GM18868 (cell line): ENCODE data around the gene GTPBP1.

Source experiments
- ATAC-seq: cut with Tn5 transposase; IDR thresholded peaks from one replicate; pipeline ENCODE4 v1.9.1; 2021; ENCODE audit warnings: mild to moderate bottlenecking, moderate library complexity; ENCODE audit not compliant: unreplicated experiment

The GTPBP1 gene

DNA sequence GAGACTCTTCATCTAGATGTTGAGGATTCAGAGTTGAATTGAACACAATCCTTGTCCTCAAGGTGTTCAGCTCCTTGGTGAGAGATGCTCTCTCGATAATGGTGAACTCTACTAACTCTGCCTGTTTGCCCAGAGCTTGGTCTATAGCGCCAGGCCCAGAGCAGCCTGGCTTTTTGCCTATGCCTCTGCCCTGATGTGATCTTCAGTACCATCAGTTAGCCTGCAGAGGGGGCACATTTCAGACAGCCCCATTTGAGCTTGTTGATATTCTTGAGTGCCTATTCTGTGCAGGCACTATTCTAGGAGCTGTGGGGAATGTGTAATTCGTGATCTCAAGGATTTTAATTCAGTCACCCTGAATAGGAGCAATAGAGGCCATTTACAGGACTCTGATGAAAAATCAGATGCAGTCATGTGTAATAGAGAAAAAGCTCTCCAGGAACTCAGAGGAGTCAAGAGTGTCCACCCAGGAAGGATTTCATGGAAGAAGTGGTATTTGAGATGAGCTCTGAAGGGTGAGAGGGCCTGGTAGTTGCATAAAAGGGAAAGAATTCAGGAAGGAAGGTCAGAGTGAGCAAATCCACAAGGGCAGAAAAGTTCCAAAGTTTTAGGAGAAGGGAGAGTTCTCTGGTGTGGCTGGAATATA is 19.3 kb downstream of the GTPBP1 start:
- ATAC-seq, result no peak

GRCh38 chr22:38725900-38726655 is 20.3 kb downstream of the GTPBP1 start:
- ATAC-seq, result no peak

- ATAC-seq, result no peak
Measured at GRCh38 chr22:38727123-38727522, 21.4 kb downstream of the GTPBP1 start.

DNA sequence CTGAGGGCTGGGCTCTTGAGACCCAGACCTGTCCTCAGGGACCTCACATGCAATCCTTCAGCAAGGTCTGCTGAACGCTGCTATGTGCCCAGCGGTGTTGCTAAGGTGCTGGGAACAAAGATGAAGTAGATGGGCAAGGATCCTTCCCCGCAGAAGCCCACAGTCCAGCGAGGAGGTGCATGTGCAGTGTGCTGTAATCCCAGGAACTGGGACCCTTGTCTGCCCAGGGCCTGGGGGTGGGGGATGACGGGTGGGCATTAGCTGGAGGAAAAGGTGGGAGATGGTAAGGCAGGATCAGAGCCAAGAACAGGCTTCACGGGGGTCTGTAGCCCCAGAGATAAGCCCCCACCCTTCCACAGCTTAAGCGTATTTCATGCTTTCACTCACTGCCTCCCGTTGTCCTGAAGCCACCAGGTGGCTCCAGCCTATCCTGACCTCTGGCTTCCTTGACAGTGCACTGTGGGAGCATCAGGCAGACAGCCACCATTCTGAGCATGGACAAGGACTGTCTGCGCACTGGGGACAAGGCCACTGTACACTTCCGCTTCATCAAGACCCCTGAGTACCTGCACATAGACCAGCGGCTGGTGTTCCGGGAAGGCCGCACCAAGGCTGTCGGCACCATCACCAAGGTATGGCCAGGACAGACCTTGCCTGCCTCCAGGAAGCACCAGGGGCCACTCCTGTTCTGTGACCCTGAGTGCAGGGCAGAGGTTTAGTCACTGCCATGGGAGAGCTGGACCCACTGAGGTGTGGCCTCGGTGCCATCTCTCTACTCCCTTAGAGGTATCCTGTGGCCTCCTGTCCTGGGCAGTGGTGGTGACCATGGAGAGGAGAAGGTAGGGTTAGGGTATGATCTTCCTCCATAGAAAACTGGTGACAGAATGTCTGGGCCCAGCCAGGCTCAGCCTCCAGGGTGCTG is 22.0 kb downstream of the GTPBP1 start:
- no peak for ATAC-seq

DNA sequence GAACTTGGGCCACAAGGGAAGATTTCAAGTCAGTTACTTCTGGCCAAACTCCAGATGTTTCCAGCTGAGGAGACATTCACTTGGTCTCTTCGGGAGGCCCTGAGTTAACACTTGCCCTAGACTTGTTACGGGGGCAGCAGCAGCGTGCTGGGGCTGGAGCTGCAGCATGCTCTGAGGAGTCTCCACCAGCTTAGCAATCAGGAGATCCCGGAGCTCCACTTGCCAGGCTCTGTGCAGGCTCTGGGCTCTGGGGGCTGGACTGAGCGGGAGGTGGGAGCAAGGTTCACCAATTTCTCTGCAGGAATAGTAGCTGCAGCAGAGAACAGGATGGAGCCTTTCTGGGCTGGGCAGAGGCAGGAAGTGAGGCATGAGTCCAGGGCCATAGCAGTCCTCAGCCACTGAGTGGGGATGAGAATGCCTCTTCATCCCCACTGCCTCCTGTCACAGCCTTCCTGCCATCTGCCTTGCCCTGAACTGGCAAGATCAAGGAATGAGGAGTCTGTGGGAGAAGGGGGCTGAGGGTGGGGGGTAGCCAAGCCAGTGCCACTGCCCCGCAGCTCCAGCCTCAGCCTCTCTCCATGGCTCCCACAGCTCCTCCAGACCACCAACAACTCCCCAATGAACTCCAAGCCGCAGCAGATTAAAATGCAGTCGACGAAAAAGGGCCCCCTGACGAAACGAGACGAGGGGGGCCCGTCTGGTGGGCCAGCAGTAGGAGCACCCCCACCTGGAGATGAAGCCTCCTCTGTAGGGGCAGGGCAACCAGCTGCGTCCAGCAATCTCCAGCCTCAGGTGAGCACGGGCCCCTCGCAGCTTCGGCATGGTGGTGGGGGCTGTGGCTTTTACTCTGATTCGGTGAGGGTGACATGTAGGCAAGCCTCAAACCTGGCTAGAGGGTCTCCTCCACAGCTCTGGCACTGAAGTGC is 23.4 kb downstream of the GTPBP1 start:
- ATAC-seq, result no peak

GRCh38 chr22:38729946-38730345 is 24.2 kb downstream of the GTPBP1 start:
- no peak for ATAC-seq

- ATAC-seq, result no peak
Measured at GRCh38 chr22:38730411-38730871, 24.7 kb downstream of the GTPBP1 start.

DNA sequence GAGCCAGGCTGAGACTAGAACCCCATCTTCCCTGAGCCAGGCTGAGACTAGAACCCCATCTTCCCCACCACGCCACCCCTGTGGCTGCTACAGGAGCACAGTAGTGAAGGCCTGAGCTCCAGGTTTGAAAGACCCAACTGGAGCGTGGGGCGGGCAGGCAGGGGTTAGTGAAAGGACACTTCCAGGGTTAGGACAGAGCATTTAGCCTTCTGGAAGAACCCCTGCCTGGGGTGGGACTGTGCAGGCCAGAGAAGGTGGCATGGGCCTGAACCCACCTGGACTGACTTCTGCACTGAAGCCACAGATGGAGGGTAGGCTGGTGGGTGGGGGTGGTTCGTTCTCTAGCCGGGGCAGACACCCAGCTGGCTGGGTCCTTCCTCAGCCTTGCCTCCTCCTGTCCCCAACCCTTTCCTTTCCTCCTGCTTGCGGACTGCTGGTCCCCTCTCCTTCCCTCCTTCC is 26.0 kb downstream of the GTPBP1 start:
- no peak for ATAC-seq

DNA sequence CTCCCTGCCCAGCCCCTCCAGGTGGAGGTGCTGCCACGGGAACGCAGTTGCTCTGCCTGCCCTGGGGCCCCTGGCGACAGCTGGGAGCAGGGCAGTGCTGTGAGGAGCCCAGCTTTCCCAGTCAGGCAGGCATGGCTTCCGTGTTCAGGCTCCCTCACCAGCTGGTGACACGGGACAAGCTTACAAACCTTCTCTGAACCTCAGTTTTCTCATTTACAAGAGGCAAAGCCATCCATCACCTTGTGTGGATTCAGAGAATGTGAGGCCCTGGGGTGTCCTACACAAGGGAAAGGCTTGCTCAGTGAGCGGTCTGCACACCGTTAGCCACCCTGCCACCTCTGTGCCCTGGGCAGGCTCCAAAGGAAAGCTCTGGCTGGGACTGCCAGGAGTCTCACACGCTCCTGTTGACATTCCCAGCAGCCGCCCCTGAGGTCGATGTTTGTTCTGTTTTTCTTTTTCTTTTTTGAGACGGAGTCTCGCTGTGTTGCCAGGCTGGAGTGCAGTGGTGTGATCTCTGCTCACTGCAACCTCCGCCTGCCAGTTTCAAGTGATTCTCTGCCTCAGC is 26.6 kb downstream of the GTPBP1 start:
- ATAC-seq, result no peak

DNA sequence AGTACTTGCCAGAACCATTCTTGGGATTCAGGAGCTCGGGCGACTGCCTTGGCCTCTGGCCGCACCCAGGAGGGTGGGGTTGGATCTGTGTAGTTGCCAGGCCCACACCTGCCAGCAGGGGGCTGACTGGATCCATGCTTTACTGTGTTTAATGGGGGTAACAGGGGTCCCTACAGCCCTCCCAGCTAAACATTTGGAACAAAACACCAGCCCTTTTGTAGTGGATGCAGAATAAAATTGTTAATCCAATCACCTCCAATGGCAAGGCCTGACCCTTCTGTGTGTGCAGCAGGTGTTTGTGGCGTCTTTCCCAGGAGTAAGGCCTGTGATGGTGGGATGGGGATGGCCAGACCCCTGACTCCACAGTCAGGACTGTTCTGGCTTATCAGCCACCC is 27.6 kb downstream of the GTPBP1 start:
- no peak for ATAC-seq

DNA sequence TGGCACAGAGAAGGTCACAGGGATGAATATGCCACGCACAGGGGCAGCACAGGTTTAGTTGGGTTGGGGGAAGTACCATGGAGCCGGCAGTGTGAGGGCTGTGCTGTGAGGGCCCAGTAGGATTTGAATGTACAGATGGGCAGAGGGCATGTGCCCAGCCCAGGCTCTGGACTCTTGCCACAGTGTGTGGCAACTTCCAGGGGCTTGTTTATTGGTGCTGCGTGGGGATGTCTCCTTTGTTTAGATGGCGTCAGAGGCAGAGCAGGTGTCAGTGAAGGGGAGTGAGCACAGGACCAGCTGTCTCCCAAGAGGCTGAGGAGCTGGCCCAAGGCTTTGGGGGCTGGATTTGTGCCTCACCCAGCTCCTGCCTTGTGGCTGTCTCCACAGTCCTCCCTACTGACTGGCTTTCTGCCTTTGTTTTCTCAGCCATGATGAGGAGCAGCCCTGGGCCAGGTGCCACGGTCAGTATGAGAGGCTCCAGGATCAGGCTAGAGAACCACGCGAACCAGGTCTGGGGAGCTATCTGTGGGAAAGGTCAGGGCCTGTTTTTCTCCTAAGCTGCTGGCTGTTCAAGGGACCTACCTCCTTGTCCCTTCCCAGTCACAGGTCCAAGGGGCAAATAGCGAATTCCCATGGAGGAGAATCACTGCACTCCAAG is 28.1 kb downstream of the GTPBP1 start:
- ATAC-seq, result no peak

DNA sequence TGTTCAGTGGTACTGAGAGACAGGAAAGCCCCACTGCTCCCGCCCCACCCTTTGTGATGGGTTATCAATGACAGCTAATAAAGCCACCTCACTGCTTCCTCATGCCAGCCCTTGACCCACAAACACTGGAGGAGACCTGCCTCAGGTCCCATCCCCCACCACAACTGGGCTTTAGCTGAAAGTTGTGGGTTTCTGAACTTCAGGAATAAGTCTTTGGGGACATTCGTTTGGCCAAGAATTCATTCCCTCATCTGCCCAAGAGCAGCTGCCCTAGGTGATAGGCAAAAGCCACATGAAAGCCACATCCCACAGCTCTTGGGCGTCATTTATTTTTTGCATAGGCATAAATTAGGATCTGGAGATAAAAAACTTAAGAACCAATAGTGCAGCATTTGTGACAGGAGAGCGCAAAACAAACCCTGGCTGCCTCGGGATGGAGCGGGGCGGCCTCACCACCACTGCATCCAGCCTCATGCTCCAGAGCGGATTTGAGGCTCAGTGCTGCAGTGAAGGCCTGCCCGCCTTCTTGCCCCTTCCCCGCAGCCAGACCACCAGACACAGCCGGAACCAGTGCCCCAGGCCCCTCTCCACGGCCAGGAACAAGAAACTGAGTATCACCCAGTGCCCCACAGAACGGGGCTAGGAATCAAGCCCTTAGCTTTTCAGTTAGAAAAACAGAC is 28.8 kb downstream of the GTPBP1 start:
- no peak for ATAC-seq

GRCh38 chr22:38735126-38735464 is 29.4 kb downstream of the GTPBP1 start:
- no peak for ATAC-seq

- ATAC-seq, result no peak
Measured at GRCh38 chr22:38735465-38736256, 29.9 kb downstream of the GTPBP1 start.

- no peak for ATAC-seq
Measured at GRCh38 chr22:38736257-38736570, 30.5 kb downstream of the GTPBP1 start.

DNA sequence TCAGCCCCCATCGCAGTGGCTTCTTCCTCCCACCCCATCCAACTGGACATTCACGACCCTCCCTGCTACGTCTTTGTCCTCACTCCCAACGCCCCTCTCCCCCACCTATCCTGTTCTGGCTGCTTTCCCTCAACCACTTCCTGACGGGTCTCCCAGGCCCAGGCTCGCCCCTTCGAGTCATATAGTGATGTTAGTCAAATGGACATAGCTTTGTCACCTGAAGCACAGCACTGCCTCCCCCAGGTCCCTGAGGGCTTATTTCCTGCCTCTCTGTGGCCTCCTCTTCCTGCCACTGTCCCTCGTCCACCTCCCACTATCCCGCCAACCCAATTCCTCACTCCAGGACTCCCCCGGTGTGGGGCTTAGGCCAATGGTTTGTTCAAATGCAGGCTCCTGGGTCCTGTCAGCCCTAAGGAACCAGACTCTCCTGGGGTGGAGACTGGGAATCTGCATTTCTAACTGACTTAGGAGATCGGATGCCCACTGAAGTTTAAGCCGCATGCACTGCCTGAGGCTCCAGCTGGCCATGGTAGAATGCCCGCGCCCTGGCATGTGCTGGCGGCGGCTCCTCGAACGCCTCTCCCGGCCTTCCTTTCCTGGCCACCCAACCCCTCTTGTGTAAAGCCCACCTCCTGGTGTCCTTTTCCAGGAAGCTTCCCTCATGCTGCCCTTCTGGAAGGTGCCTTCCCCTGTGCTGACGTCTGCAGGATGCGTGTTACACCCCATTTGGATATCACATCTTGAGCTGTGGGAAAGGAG is 31.7 kb downstream of the GTPBP1 start:
- no peak for ATAC-seq

DNA sequence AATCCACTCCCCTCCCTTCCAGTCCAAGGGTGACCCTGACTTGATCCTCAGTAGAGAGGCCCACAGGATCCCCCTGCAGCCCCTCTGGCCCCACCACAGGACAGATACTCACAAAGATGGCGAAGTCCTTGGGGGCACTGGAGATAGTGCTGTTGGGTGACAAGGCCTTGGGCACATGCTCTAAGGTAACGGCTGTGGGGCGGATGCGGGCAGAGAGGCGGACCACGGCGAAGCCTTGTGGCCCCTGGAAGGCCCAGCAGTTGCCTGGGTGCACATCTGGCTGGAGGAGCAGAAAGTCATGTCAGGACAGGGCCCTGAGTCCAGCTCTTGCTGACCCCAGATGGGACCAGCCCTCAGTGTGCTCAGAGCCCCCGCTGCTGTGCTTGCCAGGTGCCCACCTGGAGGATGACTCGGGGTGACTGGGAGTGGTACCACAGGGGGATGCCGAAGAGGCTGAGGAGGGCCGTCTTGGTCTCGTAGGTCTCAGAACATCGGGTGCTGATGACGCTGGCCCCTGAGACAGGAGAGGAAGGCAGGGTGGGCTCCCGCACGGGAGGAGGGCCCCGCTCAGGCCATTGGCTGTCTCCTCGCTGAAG is 32.8 kb downstream of the GTPBP1 start:
- ATAC-seq, result no peak
